Neural progenitor cell (in vitro differentiated cells): Measurements from ENCODE around the gene RHOBTB3.

Source experiments
- EZH2 ChIP-seq: fragments of 200-600 bp; sonication (generic); IDR thresholded peaks from 2 replicates; pipeline ENCODE4 v1.6.1; 2017; ENCODE audit warnings: antibody characterized with exemption, mild to moderate bottlenecking, moderate library complexity
- EZH2phosphoT487 ChIP-seq: fragments of 200-600 bp; sonication (generic); IDR thresholded peaks from 2 replicates; pipeline ENCODE4 v1.6.1; 2017; ENCODE audit warnings: antibody characterized with exemption
- TF ChIP-seq, protein P1 (sequence below): fragments of 200-600 bp; sonication (generic); IDR thresholded peaks from 2 replicates; pipeline ENCODE4 v1.5.1; 2017; ENCODE audit warnings: antibody characterized with exemption, mild to moderate bottlenecking

DNA sequence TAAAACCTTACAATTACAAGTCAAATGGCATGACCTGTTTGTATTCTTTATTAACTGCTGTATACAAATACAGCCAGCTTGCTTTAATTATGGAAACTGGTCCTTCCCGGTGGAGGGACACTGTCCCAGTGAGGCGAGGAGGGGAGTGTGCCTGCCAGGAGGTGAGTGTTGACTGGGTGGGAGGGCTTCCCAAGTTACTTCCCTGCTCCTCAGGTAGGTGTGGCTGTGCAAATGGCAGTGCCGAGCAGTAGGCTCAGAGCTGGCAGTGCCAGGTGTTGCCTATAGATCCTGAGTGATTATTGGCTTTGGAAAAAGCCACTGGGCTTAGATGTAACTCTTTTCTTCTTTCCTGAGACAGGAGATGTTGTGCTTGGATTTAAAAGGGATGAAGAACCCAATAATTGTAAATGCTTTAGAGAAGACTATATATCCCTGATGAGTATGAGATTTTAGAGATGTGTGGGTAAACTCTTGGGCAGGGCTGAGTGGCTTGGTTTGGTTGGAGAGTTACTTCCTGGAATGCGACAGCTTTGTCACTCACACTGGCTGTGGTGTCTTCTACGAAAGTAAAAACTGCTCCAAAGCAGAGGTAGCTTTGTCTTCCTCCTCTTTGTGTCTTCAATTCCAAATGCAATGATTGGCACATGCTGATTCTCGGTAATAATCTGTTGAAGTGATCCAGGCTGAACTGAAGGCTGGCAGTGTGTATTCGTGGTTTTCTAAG lies 47.7 kb downstream of the RHOBTB3 start:
- TF ChIP-seq, protein P1, sequence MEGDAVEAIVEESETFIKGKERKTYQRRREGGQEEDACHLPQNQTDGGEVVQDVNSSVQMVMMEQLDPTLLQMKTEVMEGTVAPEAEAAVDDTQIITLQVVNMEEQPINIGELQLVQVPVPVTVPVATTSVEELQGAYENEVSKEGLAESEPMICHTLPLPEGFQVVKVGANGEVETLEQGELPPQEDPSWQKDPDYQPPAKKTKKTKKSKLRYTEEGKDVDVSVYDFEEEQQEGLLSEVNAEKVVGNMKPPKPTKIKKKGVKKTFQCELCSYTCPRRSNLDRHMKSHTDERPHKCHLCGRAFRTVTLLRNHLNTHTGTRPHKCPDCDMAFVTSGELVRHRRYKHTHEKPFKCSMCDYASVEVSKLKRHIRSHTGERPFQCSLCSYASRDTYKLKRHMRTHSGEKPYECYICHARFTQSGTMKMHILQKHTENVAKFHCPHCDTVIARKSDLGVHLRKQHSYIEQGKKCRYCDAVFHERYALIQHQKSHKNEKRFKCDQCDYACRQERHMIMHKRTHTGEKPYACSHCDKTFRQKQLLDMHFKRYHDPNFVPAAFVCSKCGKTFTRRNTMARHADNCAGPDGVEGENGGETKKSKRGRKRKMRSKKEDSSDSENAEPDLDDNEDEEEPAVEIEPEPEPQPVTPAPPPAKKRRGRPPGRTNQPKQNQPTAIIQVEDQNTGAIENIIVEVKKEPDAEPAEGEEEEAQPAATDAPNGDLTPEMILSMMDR = no peak
- no peak for TF ChIP-seq EZH2phosphoT487
- no peak for TF ChIP-seq EZH2
